ENCODE data around the gene CLEC20A. TPM values are rescaled to one million over a fixed set of nuclear protein-coding genes. Genes with fewer than 3 reads are reported as not detected.

CLEC20A gene
- total and polyA plus RNA-seq, 2 of the 8 experiments (the other 6 are each of a cell fraction or from before 2014, with no cell fraction given) = not detected

DNA sequence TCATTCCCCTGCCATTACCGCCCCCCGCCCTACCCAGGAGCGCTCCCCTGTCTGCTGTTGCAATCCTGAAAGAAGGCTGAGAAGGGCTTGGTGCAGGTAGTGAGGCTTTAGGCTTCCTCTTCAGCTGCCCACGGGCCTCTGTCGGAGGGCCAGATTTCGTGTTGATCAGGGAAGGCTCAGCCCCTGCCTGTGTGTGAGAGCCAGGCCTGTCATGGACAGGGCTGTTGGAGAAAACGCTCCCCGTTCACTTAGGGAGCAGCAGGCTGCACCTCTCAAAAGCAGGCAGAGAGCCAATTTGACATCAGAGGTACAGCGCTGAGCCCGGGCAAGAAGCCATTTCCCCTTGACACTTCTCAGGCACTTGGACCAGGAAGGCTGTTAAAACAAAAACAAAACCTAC is 35.1 kb upstream of the CLEC20A start (continued):
- TF ChIP-seq GTF2F1 (IDR thresholded peaks at IDR 0.05; ENCODE audit: borderline replicate concordance, low read depth, low read length) = no peak
- no peak for TF ChIP-seq TEAD4 (IDR thresholded peaks at IDR 0.05; ENCODE audit: low read depth, low read length)
- no peak for TF ChIP-seq ASH2L (IDR thresholded peaks at IDR 0.05; ENCODE audit: low read length)

Measured in H1 (cell line).